Heart left ventricle (tissue), 13 donors: ENCODE results near the gene DNER.
"Not testable (repeated sequence)": the region's sequence is repeated elsewhere in the genome, so short reads cannot be mapped to it uniquely, and the experiment has no call there.

Source experiments
- POLR2A ChIP-seq, 2 donors: fragments of 450-650 bp; IDR thresholded peaks; one replicate each; pipeline ENCODE4 v1.6.1; 2017; ENCODE audit warnings: antibody characterized with exemption in 2 of 2, mild to moderate bottlenecking in 2 of 2, moderate library complexity in 2 of 2
- TF ChIP-seq, protein P1 (sequence below), 12 donors: fragments of 200-600 bp; sonication (generic) in 4 of 12; IDR thresholded peaks; one replicate each; pipeline versions ENCODE4 v1.5.0 to v1.8.0; 2018 to 2022; ENCODE audit warnings: antibody characterized with exemption in 12 of 12, mild to moderate bottlenecking in 5 of 12
- donor health status: ischemic (EF 13 %, LVEDD 7.1; RV severe dilation, severe dysfunction).
- donor health status: DM: no; HTN: yes; CAD: no.
- donor health status: DM: no; HTN: no; CAD: no.
- donor health status: ischemic (EF 25% LVEDD 6.9; RV normal size, moderate dysfunction).
- donor health status: ischemic (EF 25% LVEDD 5.7; RV mildly dilated, moderate dysfunction).
- donor health status: ischemic (EF 35%, LVEDD 5.7; RV mildly dilated, moderate dysfunction).
- donor health status: nonischemic (EF 11% LVEDD 7.7; RV severe dilation, severe dysfunction).
- donor health status: DM: yes; HTN: yes; CAD: no.
- donor health status: PGD.
- donor health status: ischemic (EF 29% LVEDD 5.4; RV normal size, mild dysfunction).
- donor health status: nonischemic (EF 23%, LVEDD 6.1; RV moderate dilation, normal function).

DNA sequence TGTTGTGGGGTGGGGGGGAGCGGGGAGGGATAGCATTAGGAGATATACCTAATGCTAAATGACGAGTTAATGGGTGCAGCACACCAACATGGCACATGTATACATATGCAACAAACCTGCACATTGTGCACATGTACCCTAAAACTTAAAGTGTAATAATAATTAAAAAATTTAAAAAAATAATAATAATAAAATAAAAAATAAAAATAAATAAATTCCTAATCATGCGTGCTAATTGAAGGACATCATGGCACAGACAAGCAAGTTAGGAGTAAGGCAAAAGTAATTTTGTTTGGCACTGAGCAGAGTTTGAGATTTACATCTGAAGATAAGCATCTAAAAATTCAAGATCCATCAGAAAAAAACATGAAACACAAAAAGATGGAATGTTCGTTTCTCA is 100.3 kb downstream of the DNER start:
- TF ChIP-seq, protein P1, sequence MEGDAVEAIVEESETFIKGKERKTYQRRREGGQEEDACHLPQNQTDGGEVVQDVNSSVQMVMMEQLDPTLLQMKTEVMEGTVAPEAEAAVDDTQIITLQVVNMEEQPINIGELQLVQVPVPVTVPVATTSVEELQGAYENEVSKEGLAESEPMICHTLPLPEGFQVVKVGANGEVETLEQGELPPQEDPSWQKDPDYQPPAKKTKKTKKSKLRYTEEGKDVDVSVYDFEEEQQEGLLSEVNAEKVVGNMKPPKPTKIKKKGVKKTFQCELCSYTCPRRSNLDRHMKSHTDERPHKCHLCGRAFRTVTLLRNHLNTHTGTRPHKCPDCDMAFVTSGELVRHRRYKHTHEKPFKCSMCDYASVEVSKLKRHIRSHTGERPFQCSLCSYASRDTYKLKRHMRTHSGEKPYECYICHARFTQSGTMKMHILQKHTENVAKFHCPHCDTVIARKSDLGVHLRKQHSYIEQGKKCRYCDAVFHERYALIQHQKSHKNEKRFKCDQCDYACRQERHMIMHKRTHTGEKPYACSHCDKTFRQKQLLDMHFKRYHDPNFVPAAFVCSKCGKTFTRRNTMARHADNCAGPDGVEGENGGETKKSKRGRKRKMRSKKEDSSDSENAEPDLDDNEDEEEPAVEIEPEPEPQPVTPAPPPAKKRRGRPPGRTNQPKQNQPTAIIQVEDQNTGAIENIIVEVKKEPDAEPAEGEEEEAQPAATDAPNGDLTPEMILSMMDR (IDR thresholded peaks at IDR 0.05): not testable (repeated sequence)
- TF ChIP-seq POLR2A (IDR thresholded peaks at IDR 0.05): not testable (repeated sequence)
